ENCODE measurements around the gene KRT79.

The KRT79 gene

GRCh38 chr12:52779914-52780313 is 54.2 kb downstream of the KRT79 start:
- TF ChIP-seq, protein P1, sequence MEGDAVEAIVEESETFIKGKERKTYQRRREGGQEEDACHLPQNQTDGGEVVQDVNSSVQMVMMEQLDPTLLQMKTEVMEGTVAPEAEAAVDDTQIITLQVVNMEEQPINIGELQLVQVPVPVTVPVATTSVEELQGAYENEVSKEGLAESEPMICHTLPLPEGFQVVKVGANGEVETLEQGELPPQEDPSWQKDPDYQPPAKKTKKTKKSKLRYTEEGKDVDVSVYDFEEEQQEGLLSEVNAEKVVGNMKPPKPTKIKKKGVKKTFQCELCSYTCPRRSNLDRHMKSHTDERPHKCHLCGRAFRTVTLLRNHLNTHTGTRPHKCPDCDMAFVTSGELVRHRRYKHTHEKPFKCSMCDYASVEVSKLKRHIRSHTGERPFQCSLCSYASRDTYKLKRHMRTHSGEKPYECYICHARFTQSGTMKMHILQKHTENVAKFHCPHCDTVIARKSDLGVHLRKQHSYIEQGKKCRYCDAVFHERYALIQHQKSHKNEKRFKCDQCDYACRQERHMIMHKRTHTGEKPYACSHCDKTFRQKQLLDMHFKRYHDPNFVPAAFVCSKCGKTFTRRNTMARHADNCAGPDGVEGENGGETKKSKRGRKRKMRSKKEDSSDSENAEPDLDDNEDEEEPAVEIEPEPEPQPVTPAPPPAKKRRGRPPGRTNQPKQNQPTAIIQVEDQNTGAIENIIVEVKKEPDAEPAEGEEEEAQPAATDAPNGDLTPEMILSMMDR (IDR thresholded peaks at IDR 0.05; ENCODE audit: insufficient read depth, low read depth, low read length, missing control alignments), result no peak
- H3K4me3 ChIP-seq (ENCODE audit: low read length), result no peak overlapping the region
- DNase-seq (ENCODE audit: low read depth), result no peak

- TF ChIP-seq, protein P1 (IDR thresholded peaks at IDR 0.05; ENCODE audit: insufficient read depth, low read depth, low read length, missing control alignments), result no peak
- H3K4me3 ChIP-seq (ENCODE audit: low read length), result no peak overlapping the region
- no peak for DNase-seq (ENCODE audit: low read depth)
These were observed 55.3 kb downstream of the KRT79 start for GRCh38 chr12:52778833-52779232.

- TF ChIP-seq, protein P1 (IDR thresholded peaks at IDR 0.05; ENCODE audit: insufficient read depth, low read depth, low read length, missing control alignments), result no peak
- H3K4me3 ChIP-seq (ENCODE audit: low read length), result no peak overlapping the region
- no peak for DNase-seq (ENCODE audit: low read depth)
These were observed 56.5 kb downstream of the KRT79 start for GRCh38 chr12:52777566-52777965.

DNA sequence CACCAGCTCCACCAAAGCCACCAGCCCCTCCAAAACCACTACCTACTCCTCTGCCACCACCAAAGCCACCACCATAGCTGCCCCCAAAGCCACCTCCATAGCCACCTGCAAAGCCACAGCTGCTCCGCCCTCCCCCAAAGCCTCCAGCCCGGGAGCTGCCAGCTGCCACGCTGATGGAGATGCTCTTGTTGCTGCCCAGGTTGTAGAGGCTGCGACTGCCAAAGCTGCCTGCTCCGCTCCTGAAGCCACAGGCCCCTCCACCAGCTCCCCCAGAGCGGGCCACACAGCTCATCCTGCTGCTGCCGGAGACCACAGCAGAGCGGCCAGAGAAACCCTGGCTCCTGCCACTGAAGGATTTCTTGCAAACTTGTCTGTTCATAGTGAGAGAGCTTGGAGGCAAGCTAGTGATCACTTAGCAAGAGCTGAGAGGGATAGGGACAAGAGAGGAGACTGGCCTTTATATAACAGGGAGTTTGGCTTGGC is 57.2 kb downstream of the KRT79 start, which contains the start of gene KRT76:
Gene KRT76 (minus strand): TSS at position 433 of the 483 bp plus-strand sequence. CDS start 54 bp downstream, at position 379.
- TF ChIP-seq, protein P1 (IDR thresholded peaks at IDR 0.05; ENCODE audit: insufficient read depth, low read depth, low read length, missing control alignments), result no peak
- H3K4me3 ChIP-seq (ENCODE audit: low read length), result no peak within 1 kb of the TSS
- no peak for DNase-seq (ENCODE audit: low read depth)

GRCh38 chr12:52776435-52776834 is 57.7 kb downstream of the KRT79 start:
- H3K4me3 ChIP-seq (ENCODE audit: low read length), result no peak overlapping the region
- TF ChIP-seq, protein P1 (IDR thresholded peaks at IDR 0.05; ENCODE audit: insufficient read depth, low read depth, low read length, missing control alignments), result no peak
- DNase-seq (ENCODE audit: low read depth), result no peak

GRCh38 chr12:52774629-52775250 is 59.4 kb downstream of the KRT79 start:
- DNase-seq (ENCODE audit: low read depth), result no peak
- H3K4me3 ChIP-seq (ENCODE audit: low read length), result no peak overlapping the region
- TF ChIP-seq, protein P1 (IDR thresholded peaks at IDR 0.05; ENCODE audit: insufficient read depth, low read depth, low read length, missing control alignments), result no peak

- DNase-seq (ENCODE audit: low read depth), result no peak
- TF ChIP-seq, protein P1 (IDR thresholded peaks at IDR 0.05; ENCODE audit: insufficient read depth, low read depth, low read length, missing control alignments), result no peak
- H3K4me3 ChIP-seq (ENCODE audit: low read length), result no peak overlapping the region
These were observed 61.3 kb downstream of the KRT79 start for GRCh38 chr12:52772772-52773171.
